ENCODE results near the gene ERCC4.
"Not testable (repeated sequence)": the region's sequence is repeated elsewhere in the genome, so short reads cannot be mapped to it uniquely, and the experiment has no call there.

The ERCC4 gene

GRCh38 chr16:13919683-13920509 is at the start of gene ERCC4:
TSS of gene ERCC4 (plus strand) at chr16:13920154. CDS start at chr16:13920166, 12 bp downstream.
- DNase-seq = peak; percentile 100

- DNase-seq = no peak
These were observed 46.0 kb upstream of the ERCC4 start for GRCh38 chr16:13873835-13874438.

GRCh38 chr16:13875614-13876284 is 44.2 kb upstream of the ERCC4 start:
- no peak for DNase-seq

GRCh38 chr16:13883276-13883675 is 36.7 kb upstream of the ERCC4 start:
- DNase-seq = no peak

- no peak for DNase-seq
These were observed 36.1 kb upstream of the ERCC4 start for GRCh38 chr16:13883881-13884280.

GRCh38 chr16:13885700-13886099 is 34.3 kb upstream of the ERCC4 start:
- no peak for DNase-seq

- DNase-seq = no peak
These were observed 33.3 kb upstream of the ERCC4 start for GRCh38 chr16:13886608-13887007.

GRCh38 chr16:13889323-13889722 is 30.6 kb upstream of the ERCC4 start:
- not testable (repeated sequence) for DNase-seq

- no peak for DNase-seq
These were observed 27.7 kb upstream of the ERCC4 start for GRCh38 chr16:13892301-13892700.

GRCh38 chr16:13895516-13895915 is 24.4 kb upstream of the ERCC4 start:
- no peak for DNase-seq

GRCh38 chr16:13896543-13897182 is 23.3 kb upstream of the ERCC4 start:
- no peak for DNase-seq

GRCh38 chr16:13897806-13898205 is 22.1 kb upstream of the ERCC4 start:
- no peak for DNase-seq

- DNase-seq = no peak
These were observed 21.7 kb upstream of the ERCC4 start for GRCh38 chr16:13898233-13898632.

GRCh38 chr16:13902052-13902451 is 17.9 kb upstream of the ERCC4 start:
- DNase-seq = no peak

- DNase-seq = no peak
These were observed 17.3 kb upstream of the ERCC4 start for GRCh38 chr16:13902677-13903076.

- no peak for DNase-seq
These were observed 15.7 kb upstream of the ERCC4 start for GRCh38 chr16:13904179-13904691.

GRCh38 chr16:13904822-13905221 is 15.1 kb upstream of the ERCC4 start:
- peak in 1 of 2 donors; percentile 9 for DNase-seq

GRCh38 chr16:13906168-13907089 is 13.5 kb upstream of the ERCC4 start:
- no peak for DNase-seq

- no peak for DNase-seq
These were observed 12.5 kb upstream of the ERCC4 start for GRCh38 chr16:13907431-13907830.

- no peak for DNase-seq
These were observed 10.9 kb upstream of the ERCC4 start for GRCh38 chr16:13909069-13909468.

- no peak for DNase-seq
These were observed 10.1 kb upstream of the ERCC4 start for GRCh38 chr16:13909872-13910303.

GRCh38 chr16:13911306-13911705 is 8.6 kb upstream of the ERCC4 start:
- no peak for DNase-seq

All from CD4-positive, alpha-beta T cell treated with Interleukin-1 beta for 1 hour (primary cell).